OCI-LY7 (cell line): ENCODE measurements around the gene PDSS2.

ENCODE experiments used
- CTCF ChIP-seq: fragments of 200-600 bp; sonication (generic); conservative IDR thresholded peaks from 2 replicates; pipeline ENCODE4 v1.5.1; 2014; ENCODE audit warnings: mild to moderate bottlenecking, antibody characterized with exemption, low read length, moderate library complexity, mixed read lengths
- EZH2phosphoT487 ChIP-seq: fragments of 200-600 bp; sonication (generic); IDR thresholded peaks from 2 replicates; pipeline ENCODE4 v1.6.1; 2018; ENCODE audit warnings: low read depth, borderline replicate concordance, mild to moderate bottlenecking, mixed run types, antibody characterized with exemption, low read length, moderate library complexity, mixed read lengths

GRCh38 chr6:107274288-107274687, 185.1 kb downstream of the PDSS2 start:
- peak; percentile 27; the same call in 1 of the 2 replicates for TF ChIP-seq CTCF
- no peak for TF ChIP-seq EZH2phosphoT487
